Left forelimb (tissue), 1 donor: ENCODE data around the gene MICAL2.

Source experiments
- DNase-seq: peaks from one replicate; pipeline ENCODE4 v3.0.0-alpha.2; 2018; ENCODE audit warnings: low spot score

The MICAL2 gene

GRCh38 chr11:12110201-12110713 is at the start of gene MICAL2:
Gene MICAL2, plus strand, starts transcription at chr11:12110590. Its CDS starts 51,566 bp downstream, at chr11:12162156.
- peak; percentile 90 for DNase-seq

GRCh38 chr11:12061851-12062560 is 48.4 kb upstream of the MICAL2 start:
- DNase-seq = peak; percentile 56

- no peak for DNase-seq
Measured at GRCh38 chr11:12063251-12063650, 47.1 kb upstream of the MICAL2 start.

DNA sequence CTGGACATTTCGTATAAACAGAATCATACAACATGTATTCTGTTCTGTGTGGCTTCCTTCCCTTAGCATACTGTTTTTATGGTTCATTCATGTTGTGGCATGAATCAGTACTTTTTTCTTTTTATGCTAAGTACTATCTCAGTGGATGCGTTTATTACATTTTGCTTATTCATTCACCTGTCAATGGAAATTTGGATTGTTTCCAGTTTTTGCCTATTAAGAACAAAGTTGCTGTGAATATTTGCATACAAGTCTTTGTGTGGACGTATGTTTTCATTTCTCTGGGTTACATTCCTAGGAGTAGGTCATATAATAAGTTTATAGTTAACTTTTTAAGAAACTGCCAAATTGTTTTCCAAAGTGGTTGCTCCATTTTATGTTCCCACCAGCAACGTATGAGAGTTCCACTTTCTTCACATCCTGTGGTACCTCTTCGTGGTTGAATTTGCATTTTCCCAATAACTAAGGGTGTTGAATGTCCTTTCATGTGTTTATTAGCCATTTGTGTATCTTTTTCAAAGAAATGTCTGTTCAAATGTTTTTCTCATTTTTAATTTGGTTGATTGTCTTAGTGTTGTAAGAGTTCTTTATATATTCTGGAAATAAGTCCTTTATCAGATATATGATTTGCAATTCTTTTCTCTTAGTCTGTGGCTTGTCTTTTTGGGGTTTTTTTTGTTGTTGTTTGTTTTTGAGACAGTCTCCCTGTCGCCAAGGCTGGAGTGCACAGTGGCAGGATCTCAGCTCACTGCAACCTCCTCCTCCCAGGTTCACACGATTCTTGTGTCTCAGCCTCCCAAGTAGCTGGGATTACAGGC is 46.0 kb upstream of the MICAL2 start:
- no peak for DNase-seq

DNA sequence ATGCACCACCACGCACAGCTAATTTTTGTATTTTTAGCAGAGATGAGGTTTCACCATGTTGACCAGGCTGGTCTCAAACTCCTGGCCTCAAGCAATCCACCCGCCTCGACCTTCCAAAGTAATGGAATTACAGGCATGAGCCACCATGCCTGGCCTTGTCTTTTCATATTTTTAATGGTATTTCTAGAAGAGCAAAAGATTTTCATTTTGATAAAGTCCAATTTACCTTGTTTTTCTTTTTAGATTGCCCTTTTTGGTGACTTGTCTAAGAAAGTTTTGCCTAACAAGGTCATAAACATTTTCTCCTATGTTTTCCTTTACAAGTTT is 45.5 kb upstream of the MICAL2 start:
- no peak for DNase-seq

DNA sequence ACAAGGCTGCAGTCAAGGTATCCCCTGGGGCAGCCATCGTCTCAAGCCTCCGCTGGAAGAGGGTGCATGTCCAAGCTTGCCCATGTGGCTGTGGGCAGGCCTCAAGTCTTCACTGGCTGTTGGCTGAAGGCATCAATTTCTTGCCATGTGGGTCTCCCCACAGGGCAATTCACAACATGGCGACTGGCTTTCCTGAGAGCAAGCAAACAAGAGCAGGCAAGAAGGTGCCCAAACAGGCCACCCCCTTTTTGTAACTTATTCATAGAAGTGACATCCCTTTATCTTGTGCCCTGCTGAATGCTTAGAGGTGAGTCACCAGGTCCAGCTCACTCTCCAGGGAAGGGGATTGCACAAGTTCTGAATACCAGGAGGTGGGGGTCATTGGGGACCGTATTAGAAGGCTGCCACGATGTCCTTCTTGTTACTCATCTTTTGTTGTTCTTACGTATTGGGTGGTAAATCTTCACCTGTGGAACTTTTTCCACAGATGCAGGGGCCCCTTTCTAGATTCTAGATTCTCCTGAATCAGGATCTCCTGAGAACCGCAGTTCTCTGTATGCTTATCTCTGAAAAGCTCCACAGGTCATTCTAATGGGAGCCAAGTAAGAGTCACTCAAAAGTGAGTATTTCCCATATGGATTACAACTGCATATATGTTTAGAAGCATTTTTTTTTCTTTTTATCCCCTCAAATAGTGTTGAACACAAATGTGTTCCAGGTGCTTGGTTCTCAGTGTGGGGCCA is 44.2 kb upstream of the MICAL2 start:
- no peak for DNase-seq

DNA sequence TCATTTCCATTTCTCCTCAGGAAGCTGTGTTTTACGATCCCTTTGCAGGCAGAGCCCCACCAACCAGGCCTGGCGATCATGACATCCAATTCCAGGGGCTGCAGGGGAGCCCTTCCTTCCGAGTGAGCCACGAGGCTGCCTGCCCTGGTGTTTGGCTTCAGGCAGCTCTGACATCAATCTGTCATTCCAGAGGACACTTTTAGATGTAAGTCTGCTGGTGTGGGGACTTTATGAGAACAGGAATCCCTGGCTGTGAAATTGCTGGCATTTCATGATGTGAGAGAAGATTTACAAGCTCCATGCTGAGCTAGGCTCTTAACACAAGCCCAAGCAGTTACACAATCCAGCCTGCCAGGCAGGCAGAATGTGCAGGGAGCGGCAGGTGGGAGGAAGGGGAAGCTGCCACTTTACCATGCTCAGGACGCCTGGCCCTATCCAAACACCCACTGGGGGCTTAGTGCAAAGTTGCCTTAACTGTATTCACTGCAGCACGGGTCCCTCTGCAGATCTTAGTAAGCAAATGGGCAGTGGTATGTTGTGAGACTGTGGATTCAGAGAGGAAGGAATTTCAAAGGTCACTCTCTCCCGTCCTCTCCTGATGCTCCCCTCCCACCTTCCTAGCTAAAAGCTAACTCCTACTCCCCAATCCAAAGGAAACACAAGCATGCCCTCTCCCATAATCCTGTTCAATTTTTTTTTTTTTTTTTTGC is 43.4 kb upstream of the MICAL2 start:
- no peak for DNase-seq

GRCh38 chr11:12067796-12068357 is 42.5 kb upstream of the MICAL2 start:
- no peak for DNase-seq

GRCh38 chr11:12069066-12069676 is 41.2 kb upstream of the MICAL2 start:
- no peak for DNase-seq

DNA sequence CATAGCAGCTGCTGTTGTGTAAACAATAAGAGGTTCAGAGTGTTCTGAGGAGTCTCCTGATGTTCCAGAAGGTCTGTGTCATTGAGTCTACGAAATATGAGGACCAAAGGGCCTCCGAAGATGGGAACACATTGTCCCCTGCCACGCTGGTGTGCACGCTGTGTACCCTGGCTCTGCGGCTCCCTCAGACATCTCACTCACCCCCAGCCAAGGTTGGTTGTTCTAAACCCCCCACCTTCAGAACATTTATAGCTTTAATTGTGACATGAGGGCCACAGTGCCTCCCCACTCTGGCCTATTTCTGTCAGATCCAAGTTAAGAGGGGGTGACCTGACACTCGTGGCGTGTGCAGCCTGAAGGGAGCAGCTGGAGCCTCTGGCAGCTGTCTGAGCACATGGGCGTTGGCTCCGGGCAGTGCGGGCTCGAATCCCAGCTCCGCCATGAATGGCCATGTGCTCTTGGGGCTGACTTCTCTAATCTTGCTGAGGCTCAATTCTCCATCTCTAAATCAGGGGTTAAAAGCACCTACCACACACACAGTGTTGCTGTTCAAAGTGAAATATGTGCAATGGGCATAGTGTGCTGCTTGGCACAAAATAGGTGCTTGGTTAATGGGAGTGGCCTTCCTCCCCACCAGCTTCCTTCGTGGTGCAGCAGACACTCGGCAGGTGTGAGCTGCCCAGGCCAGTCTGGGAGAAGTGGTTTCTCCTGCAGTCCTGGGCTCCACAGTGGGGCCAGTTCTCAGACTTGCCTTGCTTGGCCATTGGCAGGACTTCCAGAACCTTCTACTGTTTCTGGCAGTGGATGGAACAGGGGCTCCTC is 39.7 kb upstream of the MICAL2 start:
- DNase-seq = no peak

DNA sequence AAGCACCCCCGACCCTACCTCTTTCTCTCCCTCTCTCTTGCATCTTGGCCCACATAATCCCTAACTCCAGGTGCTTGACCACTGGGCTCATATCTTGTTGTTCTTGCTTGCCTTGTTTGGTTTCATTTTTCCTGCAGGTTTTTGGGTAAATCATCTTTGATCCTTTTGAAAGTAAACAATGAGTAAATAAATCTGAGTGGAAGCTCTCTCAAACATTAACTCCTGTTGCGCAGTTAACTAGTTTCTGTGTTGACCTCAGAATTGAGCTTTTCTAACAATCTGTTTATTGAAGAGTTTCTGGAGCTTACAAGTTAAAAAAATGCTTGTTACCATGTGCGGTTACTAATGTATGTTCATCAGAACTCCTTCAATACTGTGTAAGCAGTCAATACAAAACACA is 38.8 kb upstream of the MICAL2 start:
- DNase-seq = no peak

DNA sequence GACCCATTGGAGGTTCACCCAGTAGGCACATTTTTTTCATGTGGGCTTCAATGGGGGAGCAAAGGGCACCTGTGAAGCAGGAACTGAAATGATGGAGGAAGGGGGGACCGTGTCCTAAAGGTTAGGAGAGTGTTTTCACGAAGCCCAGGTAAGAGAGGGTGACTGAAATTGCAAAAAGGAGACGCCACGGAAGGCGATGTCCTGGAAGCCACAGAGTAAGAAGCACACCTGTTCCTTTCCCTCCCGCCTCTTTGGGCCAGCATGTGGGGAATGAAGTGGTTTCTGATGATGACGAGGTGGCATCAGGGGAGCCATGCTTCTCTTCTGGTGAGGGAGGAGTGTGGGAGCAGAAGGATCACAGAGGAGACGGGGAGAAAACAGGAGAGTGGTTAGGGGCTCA is 37.0 kb upstream of the MICAL2 start:
- DNase-seq = no peak

GRCh38 chr11:12073886-12074285 is 36.5 kb upstream of the MICAL2 start:
- DNase-seq = no peak

GRCh38 chr11:12074529-12075195 is 35.7 kb upstream of the MICAL2 start:
- DNase-seq = no peak

DNA sequence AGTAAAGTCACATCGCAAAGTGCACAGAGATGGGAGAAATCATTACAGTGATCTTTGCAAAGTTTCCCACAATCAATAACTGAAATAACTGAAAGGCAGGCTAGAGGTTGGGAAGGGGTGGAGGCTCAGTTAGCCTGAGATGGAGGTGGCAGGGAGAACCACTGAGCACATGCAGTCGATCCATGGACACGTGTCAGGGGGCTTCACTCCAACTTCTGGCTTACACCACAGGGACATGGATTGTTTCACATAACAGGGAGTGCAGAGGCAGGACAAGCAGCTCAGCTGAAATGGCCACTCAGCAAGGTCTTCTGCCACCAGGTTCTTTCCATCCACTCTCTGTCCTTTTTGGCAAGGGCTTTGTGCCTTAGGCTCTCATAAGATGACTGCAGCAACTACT is 35.1 kb upstream of the MICAL2 start:
- DNase-seq = no peak

- no peak for DNase-seq
Measured at GRCh38 chr11:12075822-12076821, 34.3 kb upstream of the MICAL2 start.

- DNase-seq = no peak
Measured at GRCh38 chr11:12076840-12077534, 33.4 kb upstream of the MICAL2 start.
